PFSK-1 (cell line): Measurements from ENCODE around the gene IL19.

Experiments used
- POLR2AphosphoS5 ChIP-seq: IDR thresholded peaks from 2 replicates; pipeline ENCODE4 v1.6.1; 2012; ENCODE audit warnings: low read depth, mild to moderate bottlenecking, control low read depth, low read length, moderate library complexity
- REST ChIP-seq, 2 experiments: IDR thresholded peaks; 2 replicates each; pipeline versions ENCODE4 v1.6.1 to v1.8.0; 2011 to 2012; ENCODE audit warnings: low read depth in 2 of 2, low read length in 2 of 2, control low read depth in 1 of 2, inconsistent platforms in 1 of 2, mild to moderate bottlenecking in 1 of 2, moderate library complexity in 1 of 2; ENCODE audit not compliant: insufficient read depth in 1 of 2
- SIN3A ChIP-seq: IDR thresholded peaks from 2 replicates; pipeline ENCODE4 v1.6.1; 2012; ENCODE audit warnings: mild to moderate bottlenecking, low read length, moderate library complexity, borderline replicate concordance; ENCODE audit not compliant: insufficient read depth
- TAF1 ChIP-seq: IDR thresholded peaks from 2 replicates; pipeline ENCODE4 v1.6.1; 2012; ENCODE audit warnings: low read length, control low read depth, borderline replicate concordance; ENCODE audit not compliant: insufficient read depth

DNA sequence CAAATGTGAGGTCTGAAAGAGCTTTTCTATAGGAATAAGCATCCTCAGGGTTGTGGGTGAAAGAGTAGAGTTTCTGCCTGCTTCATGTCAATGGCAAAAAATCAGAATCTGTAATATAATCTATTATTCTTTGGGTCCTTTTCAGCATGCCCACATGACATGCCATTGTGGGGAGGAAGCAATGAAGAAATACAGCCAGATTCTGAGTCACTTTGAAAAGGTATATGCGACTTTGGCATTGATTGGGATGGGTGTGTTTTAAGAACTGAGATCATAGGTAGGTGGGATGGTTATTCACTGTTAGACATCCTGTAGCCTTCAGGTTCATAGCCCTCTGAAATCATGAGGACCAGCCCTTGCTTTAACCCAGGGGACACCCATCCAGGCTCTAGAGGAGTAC is 96.7 kb downstream of the IL19 start:
- TF ChIP-seq REST (IDR thresholded peaks at IDR 0.05; ENCODE audit: insufficient read depth in 1 of 2, low read depth in 2 of 2, low read length in 2 of 2) = no peak
- no peak for TF ChIP-seq POLR2AphosphoS5
- no peak for TF ChIP-seq TAF1
- no peak for TF ChIP-seq SIN3A
